MM.1S (cell line): ENCODE results near the gene S100A8.

Experiments used
- DNase-seq: peaks from one replicate; pipeline ENCODE4 v3.0.0-alpha.2; 2015
- H2AFZ ChIP-seq: fragments of 300-600 bp; sonication (generic); 2 replicates; pipeline ENCODE4 v1.6.0; 2016; ENCODE audit warnings: antibody characterized with exemption, low read length
- H3F3A ChIP-seq: fragments of 300-600 bp; sonication (generic); 2 replicates; pipeline ENCODE4 v1.6.1; 2016; ENCODE audit warnings: mild to moderate bottlenecking, antibody characterized with exemption, low read length, moderate library complexity, mixed read lengths; ENCODE audit not compliant: insufficient read depth
- H3K27ac ChIP-seq: fragments of 300-600 bp; sonication (generic); 2 replicates; pipeline ENCODE4 v1.5.1; 2016; ENCODE audit warnings: mild to moderate bottlenecking, low read length
- H3K27me3 ChIP-seq: fragments of 300-600 bp; sonication (generic); replicated peaks from 2 replicates; pipeline ENCODE4 v1.6.0; 2016; ENCODE audit warnings: low read length; ENCODE audit not compliant: insufficient read depth
- H3K36me3 ChIP-seq: fragments of 300-600 bp; sonication (generic); replicated peaks from 2 replicates; pipeline ENCODE4 v1.6.1; 2016; ENCODE audit warnings: mild to moderate bottlenecking, low read length, mixed read lengths; ENCODE audit not compliant: insufficient read depth
- H3K4me1 ChIP-seq: fragments of 300-600 bp; sonication (generic); 2 replicates; pipeline ENCODE4 v1.6.1; 2016; ENCODE audit warnings: low read length, mixed read lengths
- H3K4me2 ChIP-seq: fragments of 300-600 bp; sonication (generic); 2 replicates; pipeline ENCODE4 v1.6.0; 2016; ENCODE audit warnings: low read depth, low read length
- H3K4me3 ChIP-seq: fragments of 300-600 bp; sonication (generic); 2 replicates; pipeline ENCODE4 v1.5.1; 2016; ENCODE audit warnings: low read length, mixed read lengths
- H3K79me2 ChIP-seq: fragments of 300-600 bp; sonication (generic); 2 replicates; pipeline ENCODE4 v1.6.1; 2016; ENCODE audit warnings: mixed run types, low read length, mixed read lengths
- H3K9ac ChIP-seq: fragments of 300-600 bp; sonication (generic); 2 replicates; pipeline ENCODE4 v1.6.1; 2016; ENCODE audit warnings: low read length, mixed read lengths
- H3K9me2 ChIP-seq: fragments of 300-600 bp; sonication (generic); replicated peaks from 2 replicates; pipeline ENCODE4 v1.6.1; 2016; ENCODE audit warnings: mild to moderate bottlenecking, low read length, mixed read lengths; ENCODE audit not compliant: insufficient read depth
- H3K9me3 ChIP-seq: fragments of 300-600 bp; sonication (generic); replicated peaks from 2 replicates; pipeline ENCODE4 v1.6.1; 2016; ENCODE audit warnings: mild to moderate bottlenecking, low read length, mixed read lengths; ENCODE audit not compliant: insufficient read depth
- H4K20me1 ChIP-seq: fragments of 300-600 bp; sonication (generic); 2 replicates; pipeline ENCODE4 v1.6.1; 2016; ENCODE audit warnings: mild to moderate bottlenecking, low read length, moderate library complexity, mixed read lengths; ENCODE audit not compliant: insufficient read depth
- EZH2 ChIP-seq: fragments of 300-600 bp; sonication (generic); optimal IDR thresholded peaks from 2 replicates; pipeline ENCODE3; 2017; ENCODE audit warnings: low read depth, mild to moderate bottlenecking, antibody characterized with exemption, low read length, mixed read lengths
- EZH2phosphoT487 ChIP-seq: fragments of 300-600 bp; sonication (generic); IDR thresholded peaks from 2 replicates; pipeline ENCODE4 v1.6.1; 2018; ENCODE audit warnings: antibody characterized with exemption, low read length
- TF ChIP-seq, protein P1 (sequence below): fragments of 300-600 bp; sonication (generic); IDR thresholded peaks from 2 replicates; pipeline ENCODE4 v1.5.1; 2016; ENCODE audit warnings: antibody characterized with exemption, low read length, mixed read lengths

The S100A8 gene

DNA sequence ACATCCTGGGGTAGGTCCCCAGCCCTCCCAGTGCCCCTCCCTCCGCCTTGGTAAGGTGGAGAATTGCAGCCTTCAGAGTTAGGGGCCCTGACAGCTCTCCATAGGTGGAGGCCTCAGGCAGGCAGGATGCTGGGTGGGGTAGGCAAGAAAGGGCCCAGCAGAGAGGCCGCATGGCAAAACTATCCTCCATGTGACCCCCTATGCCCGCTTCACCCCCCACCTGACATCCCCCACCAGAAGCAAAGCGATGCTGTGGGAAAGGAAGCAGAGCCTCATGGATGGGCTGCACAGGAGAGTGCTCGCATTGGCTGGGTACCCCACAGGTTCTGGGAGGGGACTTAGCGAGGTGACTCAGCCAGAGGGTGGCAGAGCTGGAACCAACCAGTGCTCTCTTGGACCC, 31.6 kb downstream of the S100A8 start:
- Histone ChIP-seq H3K4me3 (no peak overlapping the region), H3K79me2 (no peaks in the 10 kb centered on the region), H4K20me1 (no peaks in the 10 kb centered on the region), H3K9ac (no peak overlapping the region), H3K9me3 (no peaks in the 10 kb centered on the region), H3F3A (no peaks in the 10 kb centered on the region), H3K9me2 (no peaks in the 10 kb centered on the region), H2AFZ (no peak overlapping the region), H3K4me1 (0 out of 2 replicates have a peak, but pooled peaks cover 3% of the 10 kb centered on the region), H3K27ac (no peak overlapping the region), H3K36me3 (no peaks in the 10 kb centered on the region), H3K4me2 (no peak overlapping the region), H3K27me3 (no peaks in the 10 kb centered on the region)
- DNase-seq = no peak
- TF ChIP-seq EZH2 (no peak), EZH2phosphoT487 (no peak)
- TF ChIP-seq, protein P1, sequence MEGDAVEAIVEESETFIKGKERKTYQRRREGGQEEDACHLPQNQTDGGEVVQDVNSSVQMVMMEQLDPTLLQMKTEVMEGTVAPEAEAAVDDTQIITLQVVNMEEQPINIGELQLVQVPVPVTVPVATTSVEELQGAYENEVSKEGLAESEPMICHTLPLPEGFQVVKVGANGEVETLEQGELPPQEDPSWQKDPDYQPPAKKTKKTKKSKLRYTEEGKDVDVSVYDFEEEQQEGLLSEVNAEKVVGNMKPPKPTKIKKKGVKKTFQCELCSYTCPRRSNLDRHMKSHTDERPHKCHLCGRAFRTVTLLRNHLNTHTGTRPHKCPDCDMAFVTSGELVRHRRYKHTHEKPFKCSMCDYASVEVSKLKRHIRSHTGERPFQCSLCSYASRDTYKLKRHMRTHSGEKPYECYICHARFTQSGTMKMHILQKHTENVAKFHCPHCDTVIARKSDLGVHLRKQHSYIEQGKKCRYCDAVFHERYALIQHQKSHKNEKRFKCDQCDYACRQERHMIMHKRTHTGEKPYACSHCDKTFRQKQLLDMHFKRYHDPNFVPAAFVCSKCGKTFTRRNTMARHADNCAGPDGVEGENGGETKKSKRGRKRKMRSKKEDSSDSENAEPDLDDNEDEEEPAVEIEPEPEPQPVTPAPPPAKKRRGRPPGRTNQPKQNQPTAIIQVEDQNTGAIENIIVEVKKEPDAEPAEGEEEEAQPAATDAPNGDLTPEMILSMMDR = no peak

DNA sequence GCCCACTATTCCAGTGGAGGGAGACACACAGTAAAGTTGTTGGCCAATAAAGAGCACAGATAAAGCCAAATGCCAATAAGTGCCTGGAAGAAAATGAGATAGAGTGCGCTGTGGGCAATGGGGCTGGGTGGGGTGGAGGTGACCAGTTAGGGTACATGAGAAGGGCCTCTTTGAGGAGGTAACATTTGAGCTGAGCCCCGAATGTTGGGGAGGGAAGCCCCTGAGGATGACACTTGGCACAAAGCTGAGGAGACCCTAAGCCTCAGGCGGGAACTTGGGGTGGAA, 32.2 kb downstream of the S100A8 start:
- Histone ChIP-seq H3K9me2 (no peaks in the 10 kb centered on the region), H3K36me3 (no peaks in the 10 kb centered on the region), H3K4me2 (no peak overlapping the region), H3K4me1 (0 out of 2 replicates have a peak, but pooled peaks cover 3% of the 10 kb centered on the region), H3K9me3 (no peaks in the 10 kb centered on the region), H3K79me2 (no peaks in the 10 kb centered on the region), H3K27ac (no peak overlapping the region), H2AFZ (no peak overlapping the region), H4K20me1 (no peaks in the 10 kb centered on the region), H3K27me3 (no peaks in the 10 kb centered on the region), H3K9ac (no peak overlapping the region), H3F3A (no peaks in the 10 kb centered on the region), H3K4me3 (no peak overlapping the region)
- no peak for DNase-seq
- TF ChIP-seq EZH2phosphoT487 = no peak

DNA sequence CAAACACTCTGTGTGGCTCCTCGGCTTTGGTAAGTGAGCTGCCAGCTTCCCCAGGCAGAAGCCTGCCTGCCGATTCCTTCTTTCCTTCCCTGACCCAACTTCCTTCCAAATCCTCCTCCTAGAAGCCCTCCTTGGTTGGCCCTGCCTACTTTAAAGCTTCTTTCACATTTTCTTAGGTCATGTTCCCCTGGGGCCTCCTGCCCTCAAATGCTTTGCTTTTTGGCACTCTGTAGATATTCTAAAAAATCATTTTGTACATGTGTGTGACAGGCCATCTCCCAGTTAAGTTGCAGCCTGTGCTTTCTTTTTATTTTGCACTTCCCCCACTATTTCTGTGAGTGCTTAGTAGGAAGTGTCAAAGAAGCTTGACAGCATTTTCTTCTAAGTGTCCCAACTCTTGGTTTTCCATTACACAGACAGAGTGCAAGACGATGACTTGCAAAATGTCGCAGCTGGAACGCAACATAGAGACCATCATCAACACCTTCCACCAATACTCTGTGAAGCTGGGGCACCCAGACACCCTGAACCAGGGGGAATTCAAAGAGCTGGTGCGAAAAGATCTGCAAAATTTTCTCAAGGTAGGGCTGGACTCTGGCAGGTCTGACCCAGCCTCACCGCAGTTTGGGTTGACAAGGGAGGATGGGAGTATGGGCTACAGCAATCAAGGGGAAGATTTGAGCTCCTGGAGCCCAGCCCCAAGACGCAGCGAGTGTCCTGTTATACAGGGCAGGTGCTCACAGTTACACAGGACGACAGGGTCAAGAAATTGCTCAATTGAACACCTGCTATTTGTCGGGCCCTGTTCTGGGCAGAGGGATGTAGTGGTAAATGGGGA, 32.8 kb downstream of the S100A8 start, which contains the start of gene S100A9:
Gene S100A9 (plus strand): TSS at position 2 of the 838 bp plus-strand sequence. CDS start 430 bp downstream, at position 432.
- no peaks in the 10 kb centered on the region for H4K20me1 ChIP-seq
- no peak for DNase-seq
- H3K27ac ChIP-seq = no peak within 1 kb of the TSS
- TF ChIP-seq EZH2 (no peak), EZH2phosphoT487 (no peak)
- TF ChIP-seq, protein P1 = no peak
- H3K9me3 ChIP-seq = no peaks in the 10 kb centered on the region
- no peaks in the 10 kb centered on the region for H3K27me3 ChIP-seq
- H3K4me2 ChIP-seq = no peak within 1 kb of the TSS
- 0 out of 2 replicates have a peak, but pooled peaks cover 3% of the 10 kb centered on the region for H3K4me1 ChIP-seq
- no peak within 1 kb of the TSS for H3K9ac ChIP-seq
- H3K4me3 ChIP-seq = no peak within 1 kb of the TSS
- no peaks in the 10 kb centered on the region for H3K9me2 ChIP-seq
- no peaks in the 10 kb centered on the region for H3F3A ChIP-seq
- H3K36me3 ChIP-seq = no peaks in the 10 kb centered on the region
- H2AFZ ChIP-seq = 0 out of 2 replicates have a peak within 1 kb of the TSS, but pooled peaks have one; percentile 3
- H3K79me2 ChIP-seq = no peaks in the 10 kb centered on the region
